GM12874 (cell line): ENCODE data around the gene MAT2B.

ENCODE experiments used
- CTCF ChIP-seq: IDR thresholded peaks from 2 replicates; pipeline ENCODE4 v1.5.1; 2011; ENCODE audit warnings: low read depth, mild to moderate bottlenecking, control low read depth, low read length, moderate library complexity; ENCODE audit not compliant: insufficient read depth

The MAT2B gene

GRCh38 chr5:163463063-163463435 is 42.4 kb upstream of the MAT2B start:
- no peak for TF ChIP-seq CTCF

- no peak for TF ChIP-seq CTCF
Observed at GRCh38 chr5:163467682-163468081, 37.7 kb upstream of the MAT2B start.

DNA sequence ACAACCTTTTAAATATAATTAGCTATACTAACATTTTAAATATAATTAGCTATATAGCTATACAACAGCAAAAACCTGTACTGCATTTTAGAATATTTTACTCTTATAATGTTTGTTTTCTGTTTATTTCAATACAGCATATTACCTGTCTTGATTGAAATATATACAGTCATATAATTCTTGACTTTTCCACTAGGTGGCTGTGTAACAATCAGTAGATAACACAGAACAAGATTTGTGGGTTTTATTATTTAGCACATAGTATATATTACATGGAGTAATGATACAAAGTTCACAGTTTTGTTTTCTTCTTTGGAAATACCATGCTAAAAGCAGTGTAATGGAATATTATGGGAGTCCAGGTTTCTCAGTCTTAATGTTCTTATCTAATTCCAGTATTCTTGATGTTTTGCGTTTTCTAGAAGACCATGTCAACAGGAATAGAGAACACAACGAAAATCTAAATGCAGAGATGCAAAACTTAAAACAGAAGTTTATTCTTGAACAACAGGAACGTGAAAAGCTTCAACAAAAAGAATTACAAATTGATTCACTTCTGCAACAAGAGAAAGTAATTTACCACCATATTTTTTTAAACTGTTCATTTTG is 31.7 kb upstream of the MAT2B start:
- TF ChIP-seq CTCF = no peak

DNA sequence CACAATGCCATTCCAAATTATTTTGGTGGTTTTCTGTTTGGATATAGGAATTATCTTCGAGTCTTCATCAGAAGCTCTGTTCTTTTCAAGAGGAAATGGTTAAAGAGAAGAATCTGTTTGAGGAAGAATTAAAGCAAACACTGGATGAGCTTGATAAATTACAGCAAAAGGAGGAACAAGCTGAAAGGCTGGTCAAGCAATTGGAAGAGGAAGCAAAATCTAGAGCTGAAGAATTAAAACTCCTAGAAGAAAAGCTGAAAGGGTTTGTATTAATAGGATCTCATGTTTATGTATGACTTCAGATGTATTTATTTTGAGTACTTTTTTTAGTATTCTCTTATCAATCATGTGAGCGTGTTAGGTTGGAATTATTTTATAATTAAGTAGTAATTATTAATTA is 30.0 kb upstream of the MAT2B start:
- TF ChIP-seq CTCF = no peak

DNA sequence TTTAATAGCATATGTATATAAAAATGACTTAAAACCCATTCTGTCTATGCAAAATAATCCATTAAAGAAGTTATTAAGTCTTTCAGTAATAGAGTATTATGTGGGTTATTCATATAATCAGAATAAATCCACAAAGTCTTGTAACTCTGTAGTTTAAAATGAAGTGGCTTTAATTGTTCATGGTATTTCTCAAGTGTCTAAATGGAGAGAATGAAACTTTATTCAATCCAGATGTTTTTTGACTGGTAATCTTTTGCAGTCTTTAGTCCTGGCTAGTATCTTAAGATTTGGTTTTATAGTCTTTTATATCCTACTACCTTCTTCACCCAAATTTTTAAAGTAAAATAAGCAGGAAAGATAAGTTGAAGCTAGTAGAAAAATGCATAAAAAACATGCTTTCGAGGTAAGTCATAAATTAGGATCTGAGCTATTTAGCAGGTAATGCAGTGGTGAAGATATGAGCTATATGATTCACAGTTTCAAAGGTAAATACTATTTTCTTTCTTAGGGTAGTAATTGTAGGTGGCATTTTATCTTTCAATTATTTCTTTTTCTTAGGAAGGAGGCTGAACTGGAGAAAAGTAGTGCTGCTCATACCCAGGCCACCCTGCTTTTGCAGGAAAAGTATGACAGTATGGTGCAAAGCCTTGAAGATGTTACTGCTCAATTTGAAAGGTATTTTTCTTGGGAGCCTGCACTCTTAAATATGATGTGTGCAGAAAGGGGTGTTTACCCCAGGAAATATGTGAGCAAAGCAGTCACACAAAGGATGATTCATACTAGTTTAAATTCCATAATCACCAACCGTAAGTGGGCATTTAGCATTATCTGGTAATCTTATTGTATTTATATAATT is 27.1 kb upstream of the MAT2B start:
- TF ChIP-seq CTCF = no peak

- no peak for TF ChIP-seq CTCF
Observed at GRCh38 chr5:163478982-163479271, 26.5 kb upstream of the MAT2B start.

- no peak for TF ChIP-seq CTCF
Observed at GRCh38 chr5:163489055-163489744, 16.2 kb upstream of the MAT2B start.
